GM13976 (cell line): ENCODE data around the gene GARIN5A.

Experiments
- DNase-seq: peaks from one replicate; pipeline ENCODE4 v3.0.0; 2012; ENCODE audit warnings: low spot score
- in situ Hi-C: fragments of 300-500 bp; cut with MboI; formaldehyde crosslinking; loops from one replicate; pipeline ENCODE4 v1.12.0; 2022; ENCODE audit warnings: low sequenced_read_pairs, mixed read lengths, inconsistent platforms; ENCODE audit not compliant: unreplicated experiment
- TF ChIP-seq, protein P1 (sequence below): IDR thresholded peaks from 2 replicates; pipeline ENCODE4 v1.5.1; 2012; ENCODE audit warnings: borderline replicate concordance, mild to moderate bottlenecking; ENCODE audit not compliant: insufficient read depth; ENCODE audit errors: extremely low read depth, missing control alignments, control extremely low read depth

Gene GARIN5A

DNA sequence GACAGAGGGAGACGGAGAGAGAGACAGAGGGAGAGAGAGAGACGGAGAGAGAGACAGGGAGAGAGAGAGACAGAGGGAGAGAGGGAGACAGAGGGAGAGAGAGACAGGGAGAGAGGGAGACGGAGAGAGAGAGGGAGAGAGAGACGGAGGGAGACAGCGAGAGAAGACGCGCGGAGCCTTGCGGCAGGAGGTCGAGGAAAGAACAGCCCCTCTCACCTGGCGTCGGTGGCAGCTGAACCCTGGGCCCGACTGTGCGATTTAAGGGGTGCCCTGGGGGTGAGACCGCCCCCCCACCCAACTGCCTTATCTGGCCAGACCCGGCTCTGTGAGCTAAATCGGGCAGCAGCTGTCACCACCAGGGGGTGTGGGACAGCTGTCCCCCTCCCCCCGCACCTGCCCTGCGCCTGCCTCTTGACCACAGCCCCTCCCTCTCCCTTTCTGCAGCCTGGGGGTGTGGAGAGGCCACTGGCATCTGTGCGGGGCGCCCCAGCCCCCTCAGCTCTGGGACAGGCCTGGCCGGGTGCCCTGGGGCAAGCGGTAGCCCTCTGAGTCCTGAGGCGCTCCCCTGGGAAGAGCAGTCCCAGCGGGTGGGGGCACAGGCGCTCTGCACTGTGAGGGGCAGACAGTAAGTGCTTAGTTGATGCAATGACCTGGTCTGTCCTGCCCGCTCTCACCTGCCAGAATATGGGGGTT, 23.6 kb upstream of the GARIN5A start:
- TF ChIP-seq, protein P1, sequence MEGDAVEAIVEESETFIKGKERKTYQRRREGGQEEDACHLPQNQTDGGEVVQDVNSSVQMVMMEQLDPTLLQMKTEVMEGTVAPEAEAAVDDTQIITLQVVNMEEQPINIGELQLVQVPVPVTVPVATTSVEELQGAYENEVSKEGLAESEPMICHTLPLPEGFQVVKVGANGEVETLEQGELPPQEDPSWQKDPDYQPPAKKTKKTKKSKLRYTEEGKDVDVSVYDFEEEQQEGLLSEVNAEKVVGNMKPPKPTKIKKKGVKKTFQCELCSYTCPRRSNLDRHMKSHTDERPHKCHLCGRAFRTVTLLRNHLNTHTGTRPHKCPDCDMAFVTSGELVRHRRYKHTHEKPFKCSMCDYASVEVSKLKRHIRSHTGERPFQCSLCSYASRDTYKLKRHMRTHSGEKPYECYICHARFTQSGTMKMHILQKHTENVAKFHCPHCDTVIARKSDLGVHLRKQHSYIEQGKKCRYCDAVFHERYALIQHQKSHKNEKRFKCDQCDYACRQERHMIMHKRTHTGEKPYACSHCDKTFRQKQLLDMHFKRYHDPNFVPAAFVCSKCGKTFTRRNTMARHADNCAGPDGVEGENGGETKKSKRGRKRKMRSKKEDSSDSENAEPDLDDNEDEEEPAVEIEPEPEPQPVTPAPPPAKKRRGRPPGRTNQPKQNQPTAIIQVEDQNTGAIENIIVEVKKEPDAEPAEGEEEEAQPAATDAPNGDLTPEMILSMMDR, result no peak
- peak; percentile 79 for DNase-seq
- in situ Hi-C loops, result no loop called here

DNA sequence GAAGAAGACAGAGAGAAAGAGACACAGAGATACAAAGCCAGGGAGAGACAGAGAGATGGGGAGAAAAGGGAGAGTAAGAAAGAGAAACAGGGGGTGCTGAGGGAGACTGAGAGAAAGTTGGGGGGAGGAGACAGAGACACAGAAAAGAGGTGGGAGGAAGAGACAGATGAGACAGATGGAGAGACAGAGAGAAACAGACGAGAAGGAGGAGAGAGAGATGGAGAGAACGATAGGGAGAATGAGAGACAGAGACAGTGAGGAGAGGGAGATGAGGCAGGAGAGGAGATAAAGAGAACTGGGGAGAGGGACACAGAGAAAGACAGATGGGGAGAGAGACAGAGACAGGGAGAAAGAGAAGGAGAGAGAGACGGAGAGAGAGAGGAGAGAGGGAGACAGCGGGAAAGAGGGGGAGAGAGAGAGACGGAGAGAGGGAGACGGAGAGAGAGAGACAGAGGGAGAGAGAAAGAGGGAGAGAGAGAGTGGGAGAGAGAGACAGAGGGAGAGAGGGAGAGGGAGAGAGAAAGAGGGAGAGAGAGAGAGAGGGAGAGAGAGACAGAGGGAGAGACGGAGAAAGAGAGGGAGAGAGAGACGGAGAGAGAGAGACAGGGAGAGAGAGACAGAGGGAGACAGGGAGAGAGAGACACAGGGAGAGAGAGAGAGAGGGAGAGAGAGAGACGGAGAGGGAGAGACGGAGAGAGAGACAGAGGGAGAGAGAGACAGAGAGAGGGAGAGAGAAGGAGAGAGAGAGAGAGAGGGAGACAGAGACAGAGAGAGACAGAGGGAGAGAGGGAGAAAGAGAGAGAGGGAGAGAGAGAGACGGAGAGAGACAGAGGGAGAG, 21.8 kb upstream of the GARIN5A start:
- DNase-seq, result no peak
- in situ Hi-C loops, result no loop called here
- TF ChIP-seq, protein P1, result no peak

DNA sequence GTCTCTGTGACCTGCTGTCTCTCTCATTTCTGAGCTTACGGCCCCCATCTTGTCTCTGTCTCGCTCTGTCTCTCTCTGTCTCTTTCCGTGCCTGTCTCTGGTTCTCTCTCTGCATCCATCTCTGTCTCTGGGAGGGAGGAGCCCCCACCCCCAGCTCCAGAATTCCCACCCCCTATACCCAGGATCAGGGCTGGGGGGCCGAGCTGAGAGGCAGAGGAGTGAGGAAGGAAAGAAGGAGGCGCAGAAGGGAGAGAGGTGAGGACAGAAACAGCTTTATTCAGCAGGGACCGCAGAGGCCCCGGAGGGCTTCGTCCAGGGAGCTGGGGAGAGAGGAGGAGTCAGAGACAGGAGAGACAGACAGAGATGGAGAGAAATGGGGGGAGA, 20.4 kb upstream of the GARIN5A start:
- in situ Hi-C loops, result no loop called here

DNA sequence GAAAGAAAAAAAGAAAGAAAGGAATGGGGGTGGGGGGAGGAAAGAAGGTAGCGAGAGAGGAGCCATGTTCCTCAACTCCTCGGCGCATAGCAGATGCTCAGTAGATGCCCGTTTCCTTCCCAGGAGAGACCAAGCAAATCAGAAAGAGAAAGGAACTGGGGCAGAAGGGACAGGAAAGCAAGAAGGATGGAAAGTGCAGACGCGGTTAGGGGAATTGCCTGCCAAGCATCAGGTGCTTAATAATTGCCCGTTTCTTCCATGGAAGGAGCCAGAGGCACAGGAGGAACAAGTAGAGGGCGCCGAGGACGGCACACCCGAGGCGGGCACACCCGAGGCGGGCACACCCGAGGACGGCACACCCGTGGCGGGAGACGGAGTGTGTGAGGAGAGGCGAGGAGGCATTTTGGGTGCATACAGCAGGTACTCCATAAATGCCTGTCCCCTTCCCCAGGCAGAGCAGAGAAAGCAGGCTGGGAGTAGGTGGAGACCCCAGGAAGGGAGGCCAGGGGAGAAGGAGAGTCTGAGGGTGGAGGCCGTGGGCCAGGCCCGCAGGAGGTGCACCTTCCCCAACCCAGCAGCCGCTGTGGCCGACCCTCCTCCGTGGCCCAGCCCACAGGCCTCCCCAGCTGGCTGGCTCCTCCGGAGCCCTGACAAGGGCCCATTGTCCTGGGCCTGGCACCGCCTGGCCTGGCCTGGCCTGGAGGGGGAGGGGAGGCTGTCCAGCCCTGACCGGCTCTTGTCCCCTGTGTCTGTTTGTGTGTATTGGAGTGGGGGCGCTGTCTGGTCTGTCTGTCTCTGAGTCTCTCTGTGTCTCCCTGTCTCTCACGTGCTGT, 19.8 kb upstream of the GARIN5A start:
- TF ChIP-seq, protein P1, result no peak
- in situ Hi-C loops, result no loop called here
- no peak for DNase-seq

More for the DNA sequence above, 20.4 kb upstream of the GARIN5A start:
- TF ChIP-seq, protein P1, result no peak
- DNase-seq, result no peak

DNA sequence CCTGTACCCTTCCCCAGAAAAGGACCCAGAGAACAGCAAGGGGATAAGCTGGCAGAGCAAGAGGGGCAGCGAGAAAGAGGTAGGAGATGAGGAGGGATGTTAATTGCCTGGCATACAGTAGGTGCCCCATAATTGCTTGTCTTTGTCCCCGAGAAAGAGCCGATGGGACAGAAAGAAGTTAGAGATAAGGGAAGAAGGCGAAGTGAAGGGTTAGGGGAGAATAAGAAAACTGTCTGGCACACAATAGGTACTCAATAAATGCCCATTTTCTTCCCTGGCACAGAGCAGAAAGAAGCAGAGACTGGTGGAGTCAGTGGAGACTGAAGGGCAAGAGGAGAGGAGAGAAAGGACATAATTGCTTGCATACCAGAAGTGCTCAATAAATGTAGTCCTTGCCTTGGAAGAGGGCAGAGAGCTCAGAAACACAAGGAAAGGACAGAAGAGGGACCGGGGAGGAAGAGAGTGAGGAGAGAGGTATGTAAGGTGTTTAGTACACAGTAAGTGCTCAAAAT, 18.4 kb upstream of the GARIN5A start:
- no peak for DNase-seq

More for the DNA sequence above, 18.4 kb upstream of the GARIN5A start:
- in situ Hi-C loops, result no loop called here
- TF ChIP-seq, protein P1, result no peak
